ENCODE results near the gene PFDN6.
A peak's percentile ranks its signal among the peaks of the same experiment; 100 is the strongest.

PFDN6 gene

DNA sequence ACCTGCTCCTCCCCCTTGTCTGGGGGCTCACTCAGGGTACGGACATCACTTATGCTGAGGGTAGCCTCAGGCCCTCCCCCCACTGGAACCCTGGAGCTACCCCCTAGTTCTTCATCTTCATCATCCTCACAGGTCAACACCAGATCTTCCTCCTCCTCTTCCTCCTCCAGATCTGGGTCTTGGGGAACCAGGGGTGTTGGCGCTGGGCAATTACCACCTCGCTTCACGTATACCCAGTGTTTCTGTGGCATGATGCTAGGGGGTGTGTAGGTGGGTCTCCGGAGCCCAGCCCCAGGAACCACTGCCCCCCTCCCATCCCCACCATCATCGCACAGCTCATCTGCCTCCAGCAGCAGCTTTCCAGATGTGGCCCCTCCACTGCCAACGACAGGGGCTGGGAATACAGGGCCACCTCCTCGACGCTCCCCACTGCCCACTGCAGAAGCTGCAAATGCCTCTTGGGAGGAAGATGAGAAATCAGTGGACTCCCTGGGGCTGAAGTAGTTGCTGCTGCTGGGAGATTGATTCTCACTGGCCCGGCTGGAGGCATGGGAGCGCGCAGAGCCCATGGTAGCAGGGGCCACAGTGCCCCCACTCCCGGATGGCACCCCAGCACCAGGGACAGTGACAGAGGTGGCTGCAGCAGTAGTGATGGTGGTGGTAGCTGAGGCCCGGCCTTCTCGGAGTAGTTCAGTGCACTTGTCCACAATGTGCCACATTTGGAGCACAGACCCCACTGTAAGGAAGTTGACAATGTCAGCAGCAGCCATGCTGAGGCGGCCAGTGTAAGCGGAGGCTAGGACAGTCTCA lies 26.6 kb downstream of the PFDN6 start:
- no peak for DNase-seq (ENCODE audit: low read depth in 2 of 3, low spot score in 2 of 3)

DNA sequence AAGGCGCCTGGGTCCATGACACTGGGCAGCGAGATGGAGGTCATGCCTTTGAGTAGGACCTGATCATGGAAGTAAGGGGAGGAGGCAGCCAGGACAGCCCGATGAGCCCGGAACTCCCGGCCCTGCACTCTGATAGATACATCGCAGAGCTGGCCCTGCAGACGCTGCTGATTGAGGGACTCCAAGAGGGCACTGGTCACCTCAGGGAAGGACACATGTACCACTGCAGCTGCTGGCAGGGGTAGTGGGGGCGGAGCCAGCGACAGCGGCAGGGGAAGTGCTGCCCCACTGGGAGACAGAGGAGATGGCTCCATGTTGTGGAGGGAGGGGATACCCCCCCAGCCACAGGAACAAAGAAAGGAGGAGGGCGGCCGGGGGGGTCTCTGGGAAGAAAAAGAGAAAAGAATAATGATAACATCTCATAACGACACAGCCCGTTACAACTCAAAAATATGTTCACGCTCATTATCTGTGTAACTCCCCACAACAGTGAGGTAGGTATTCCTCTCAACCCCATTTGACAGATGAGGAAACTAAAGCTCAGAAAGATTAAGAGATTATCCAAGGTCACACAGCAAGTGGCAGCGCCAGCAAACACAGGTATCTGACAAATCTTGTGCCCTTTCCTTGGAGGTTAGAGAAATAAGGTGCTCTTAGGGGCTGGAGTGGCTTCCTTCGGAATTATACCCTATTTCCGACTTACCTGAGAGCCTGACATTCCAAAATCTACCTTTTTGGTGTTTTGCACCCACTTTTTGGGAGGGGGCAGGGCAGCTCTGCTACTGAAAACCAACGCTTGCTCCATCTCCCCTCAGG lies 27.4 kb downstream of the PFDN6 start:
- no peak for DNase-seq (ENCODE audit: low read depth in 2 of 3, low spot score in 2 of 3)

DNA sequence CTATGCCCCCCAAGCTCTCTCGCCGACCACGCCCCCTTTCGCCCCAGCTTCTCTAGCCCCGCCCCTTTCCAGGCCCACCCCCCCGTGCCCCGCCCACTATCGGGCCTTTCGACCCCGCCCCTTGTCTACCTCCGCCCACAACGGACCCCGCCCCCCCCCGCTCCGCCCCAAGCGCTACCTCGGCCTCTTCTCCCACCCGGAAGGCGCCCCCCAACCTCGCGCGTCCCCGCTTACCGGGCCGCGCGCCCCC lies 27.9 kb downstream of the PFDN6 start:
- DNase-seq (ENCODE audit: low read depth in 2 of 3, low spot score in 2 of 3): peak in 1 of 3 experiments; percentile 61

DNA sequence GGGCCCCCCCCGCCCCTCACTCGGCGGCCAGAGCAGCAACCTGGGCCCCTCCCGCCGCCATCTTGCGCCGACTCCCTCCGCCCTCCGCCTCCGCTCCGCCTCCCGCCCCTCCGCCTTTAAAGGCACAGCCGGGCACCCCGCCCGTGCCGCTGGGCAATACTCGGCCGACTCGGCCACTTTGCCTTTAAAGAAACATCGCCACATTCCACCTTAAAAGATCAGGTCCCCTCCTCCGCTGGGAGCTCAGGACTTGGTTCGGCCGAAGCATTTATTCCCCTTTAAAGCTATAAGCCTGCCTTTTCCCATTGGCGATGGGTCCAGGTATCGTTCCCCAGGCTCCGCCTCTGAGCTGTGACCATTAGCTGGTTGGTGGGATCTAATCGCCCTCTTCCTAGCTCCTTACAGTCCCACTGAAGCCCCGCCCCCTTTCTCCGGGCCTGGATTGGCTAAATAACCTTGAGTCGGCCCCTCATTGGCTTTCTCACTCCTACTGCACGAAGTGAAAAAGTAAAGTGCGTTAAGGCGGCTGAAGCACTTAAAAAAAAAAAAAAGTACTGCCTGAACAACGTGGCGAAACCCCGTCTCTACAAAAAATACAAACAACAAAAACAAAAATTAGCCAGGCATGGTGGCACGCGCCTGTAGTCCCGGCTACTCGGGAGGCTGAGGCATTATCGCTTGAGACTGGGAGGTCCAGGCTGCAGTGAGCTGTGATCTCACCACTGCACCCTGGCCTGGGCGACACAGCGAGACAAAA lies 28.4 kb downstream of the PFDN6 start, which contains the start of gene ZBTB22:
Gene ZBTB22, minus strand, starts transcription at position 76 of the 757 bp plus-strand sequence. CDS start 828 bp downstream, outside the sequence.
- DNase-seq (ENCODE audit: low read depth in 2 of 3, low spot score in 2 of 3): peak; percentile 82 to 90 (median 85)

DNA sequence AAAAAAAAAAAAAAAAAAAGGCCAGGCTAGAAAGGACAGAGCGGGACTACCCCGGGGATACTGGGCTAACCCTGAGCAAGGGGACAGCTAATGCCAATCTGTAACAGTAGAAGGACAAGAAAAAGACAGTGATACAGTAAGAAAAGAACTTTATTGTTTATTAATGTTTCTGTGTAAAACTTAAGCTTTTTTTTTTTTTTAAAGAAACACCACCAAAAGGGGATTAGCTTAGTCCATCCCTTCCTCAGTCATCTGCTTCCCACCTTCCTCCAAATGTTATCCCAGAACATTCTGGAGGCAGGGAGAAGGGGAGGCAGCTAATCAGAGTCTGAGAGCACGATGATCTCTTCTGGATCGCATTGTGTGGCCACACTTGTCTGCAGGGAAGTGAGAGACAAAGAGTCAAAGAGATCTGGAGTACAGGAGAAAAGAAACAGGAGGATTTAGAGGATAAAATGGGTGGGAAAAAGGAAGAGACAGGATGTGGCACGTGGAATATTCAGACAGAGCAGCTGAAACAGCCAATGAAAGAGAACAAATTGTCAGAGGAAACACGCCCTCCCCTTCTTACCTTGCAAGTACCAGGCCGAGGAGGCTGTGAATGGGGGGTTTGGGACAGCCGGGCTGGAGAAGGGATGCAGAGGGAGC lies 29.1 kb downstream of the PFDN6 start:
- no peak for DNase-seq (ENCODE audit: low read depth in 2 of 3, low spot score in 2 of 3)

DNA sequence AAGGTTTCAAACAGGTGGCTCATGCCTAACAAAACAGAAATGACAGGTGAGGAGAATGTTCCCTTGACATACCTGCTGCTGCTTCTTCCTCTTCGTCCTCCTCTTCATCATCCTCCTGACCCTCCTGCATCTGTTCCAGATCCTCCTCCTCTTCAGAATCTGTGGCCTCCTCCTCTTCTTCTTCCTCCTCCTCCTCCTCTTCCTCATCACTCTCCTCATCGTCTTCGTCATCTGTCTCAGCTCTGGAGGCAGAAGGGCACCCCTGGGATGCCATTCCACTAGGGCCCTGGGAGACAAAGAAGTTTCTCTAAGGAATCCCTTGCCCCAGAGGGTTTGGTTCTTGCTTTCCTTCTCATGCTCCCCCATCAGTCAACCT lies 30.5 kb downstream of the PFDN6 start:
- no peak for DNase-seq (ENCODE audit: low read depth in 2 of 3, low spot score in 2 of 3)

DNA sequence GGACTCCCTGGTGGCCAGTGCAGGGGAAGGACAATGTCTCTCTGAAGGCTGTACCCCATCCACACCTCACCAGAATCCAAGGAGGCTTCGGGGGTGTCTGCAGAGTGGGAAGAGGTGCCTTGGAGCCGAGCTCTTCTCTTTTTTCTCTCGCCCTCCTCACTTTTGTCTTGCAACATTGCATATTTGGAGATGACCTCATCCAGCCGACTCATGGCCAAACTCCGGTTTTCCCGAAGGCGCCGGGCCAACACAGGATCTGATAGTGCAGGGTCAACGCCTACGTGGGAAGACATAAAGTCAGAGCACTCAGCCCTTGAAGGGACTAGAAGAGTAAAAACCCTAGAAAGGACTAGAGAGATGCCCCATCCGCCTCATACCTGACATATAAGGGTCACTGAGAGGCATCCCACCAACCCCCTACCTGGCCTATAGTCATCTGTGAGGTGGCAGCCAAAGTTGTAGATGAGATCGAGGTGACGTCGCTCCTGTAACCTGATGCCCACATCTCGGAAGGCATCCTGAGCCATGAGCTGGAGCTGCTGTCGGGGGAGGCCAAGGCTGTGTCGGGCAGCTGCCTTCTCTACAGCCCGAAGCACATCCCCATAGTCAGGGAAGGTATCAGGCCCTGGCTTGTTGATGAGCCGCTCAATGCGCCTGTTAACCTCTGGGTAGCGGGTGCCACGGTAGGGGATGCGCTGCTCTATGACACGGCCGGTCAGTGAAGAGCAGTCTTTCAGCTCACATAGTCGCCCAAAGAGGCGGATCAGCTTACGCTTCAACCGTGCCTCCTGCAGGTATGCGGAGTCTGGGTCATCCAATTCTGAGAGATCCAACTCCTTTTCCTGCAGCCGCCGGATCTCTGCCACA lies 31.1 kb downstream of the PFDN6 start:
- no peak for DNase-seq (ENCODE audit: low read depth in 2 of 3, low spot score in 2 of 3)

DNA sequence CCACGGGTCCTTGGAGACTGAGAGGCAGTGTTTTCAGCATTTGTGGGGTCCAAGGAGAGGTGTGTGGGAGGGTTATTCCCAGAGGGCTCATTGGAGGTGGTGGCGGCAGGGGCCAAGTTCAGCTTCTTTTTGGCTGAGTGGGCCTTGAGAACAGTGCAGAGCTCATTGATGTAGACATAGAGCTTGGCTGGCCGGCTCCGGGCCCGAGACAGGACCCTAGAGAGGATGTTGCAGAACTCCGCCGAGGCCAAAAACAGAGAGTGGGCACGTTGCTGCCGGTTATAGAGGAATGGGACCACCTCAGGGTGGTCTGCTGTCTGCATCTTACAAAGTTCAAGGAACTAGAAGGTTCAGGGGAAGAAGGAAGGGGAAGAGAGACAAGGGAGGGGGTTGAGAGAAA lies 31.8 kb downstream of the PFDN6 start:
- no peak for DNase-seq (ENCODE audit: low read depth in 2 of 3, low spot score in 2 of 3)

DNA sequence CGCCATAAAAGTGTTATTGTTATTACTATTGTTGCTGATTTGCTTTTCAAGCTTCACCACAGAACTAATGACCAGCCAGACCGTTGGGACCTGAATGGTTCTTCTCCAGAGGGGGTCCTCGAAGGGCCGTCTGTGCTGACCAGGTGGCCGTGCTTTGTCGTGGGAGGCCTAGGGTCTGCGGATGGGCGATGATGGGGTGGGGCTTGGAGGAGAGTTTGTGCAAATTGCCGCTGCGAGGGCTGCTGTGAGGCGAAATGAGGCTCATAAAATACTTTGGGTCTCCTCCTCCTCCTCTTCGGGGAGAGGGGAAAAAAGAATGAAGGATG lies 34.2 kb downstream of the PFDN6 start:
- DNase-seq (ENCODE audit: low read depth in 2 of 3, low spot score in 2 of 3): no peak

DNA sequence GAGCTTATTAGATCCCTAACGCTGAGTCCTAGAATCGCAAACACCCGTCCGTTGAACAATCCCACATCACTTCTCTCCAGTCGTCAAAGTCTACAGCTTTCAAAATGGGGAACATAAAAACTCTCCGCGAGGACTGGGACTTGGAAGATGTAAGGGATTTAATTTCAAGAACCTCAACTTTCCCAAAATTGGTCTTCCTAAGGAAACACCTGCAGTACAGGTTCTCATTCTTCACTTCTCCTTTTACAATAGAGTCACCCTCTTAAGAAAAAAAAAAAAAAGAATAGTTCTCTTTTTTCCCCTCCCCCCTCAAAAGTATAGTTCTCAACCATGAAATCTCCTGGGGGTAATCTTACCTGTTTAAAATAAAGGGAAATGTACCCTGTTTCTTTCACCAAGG lies 34.7 kb downstream of the PFDN6 start:
- no peak for DNase-seq (ENCODE audit: low read depth in 2 of 3, low spot score in 2 of 3)

DNA sequence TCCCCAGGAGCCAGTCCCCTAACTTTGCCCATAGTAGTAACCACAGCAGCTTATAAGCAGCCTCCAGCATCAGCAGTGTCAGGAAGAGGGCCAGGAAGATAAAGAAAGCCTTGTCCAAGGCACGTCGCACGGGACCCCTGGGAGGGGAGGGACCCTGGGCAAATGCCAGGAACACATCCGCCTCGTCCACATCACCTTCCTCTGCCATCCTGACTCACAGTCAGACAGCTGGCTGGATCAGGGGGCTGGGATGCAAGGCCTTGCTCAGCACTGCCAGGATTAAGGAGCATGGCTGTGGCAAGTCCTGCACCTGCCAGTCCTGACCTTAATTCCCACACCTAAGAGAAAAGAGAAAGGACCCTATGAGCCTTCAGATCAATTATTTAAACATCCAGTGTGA lies 39.7 kb downstream of the PFDN6 start:
- DNase-seq (ENCODE audit: low read depth in 2 of 3, low spot score in 2 of 3): no peak

DNA sequence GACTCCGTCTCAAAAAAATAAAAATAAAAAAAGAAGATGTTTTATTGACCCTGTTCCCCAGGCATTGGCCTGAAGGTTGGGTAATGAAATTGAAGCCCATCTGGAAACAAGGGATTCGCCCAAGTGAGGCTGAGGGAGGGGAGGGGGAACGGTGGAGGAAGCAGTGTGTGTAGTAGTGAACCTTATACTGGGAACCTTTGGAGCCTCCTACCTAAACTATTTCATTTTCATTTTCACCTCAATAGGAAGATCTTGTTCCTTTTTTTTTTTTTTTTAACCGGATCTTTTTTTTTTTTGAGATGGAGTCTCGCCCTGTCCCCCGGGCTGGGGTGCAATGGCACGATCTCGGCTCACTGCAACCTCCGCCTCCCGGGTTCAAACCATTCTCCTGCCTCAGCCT lies 41.3 kb downstream of the PFDN6 start:
- DNase-seq (ENCODE audit: low read depth in 2 of 3, low spot score in 2 of 3): no peak

DNA sequence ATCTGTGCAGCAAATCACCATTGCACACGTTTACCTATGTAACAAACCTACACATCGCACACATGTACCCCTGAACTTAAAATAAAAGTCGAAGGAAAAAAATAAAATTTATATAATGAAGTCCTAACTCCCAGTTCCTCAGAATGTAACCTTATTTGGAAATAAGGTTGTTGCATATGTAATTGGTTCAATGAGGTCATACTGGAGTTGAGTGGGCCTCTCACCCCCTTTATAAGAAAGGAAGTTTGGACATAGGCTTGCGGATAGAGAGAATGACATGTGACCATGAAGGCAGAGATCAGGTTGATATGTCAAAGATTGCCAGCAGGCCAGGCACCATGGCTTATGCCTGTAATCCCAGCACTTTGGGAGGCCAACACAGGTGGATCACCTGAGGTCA lies 44.3 kb downstream of the PFDN6 start:
- no peak for DNase-seq (ENCODE audit: low read depth in 2 of 3, low spot score in 2 of 3)

DNA sequence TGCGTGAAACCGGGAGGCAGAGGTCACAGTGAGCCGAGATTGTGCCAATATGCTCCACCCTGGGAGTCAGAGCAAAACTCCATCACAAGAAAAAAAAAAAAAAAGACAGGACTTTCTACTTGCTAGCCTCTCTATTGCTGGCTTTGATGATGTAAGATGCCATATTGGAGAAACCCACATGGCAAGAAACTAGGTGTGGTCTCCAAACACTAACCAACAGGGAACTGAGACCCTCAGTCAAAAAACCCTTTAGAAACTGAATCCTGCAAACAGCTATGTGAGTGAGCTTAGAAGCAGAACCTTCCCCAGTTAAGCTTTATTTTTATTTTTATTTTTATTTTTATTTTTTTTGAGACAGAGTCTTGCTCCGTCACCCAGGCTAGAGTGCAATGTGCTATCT lies 46.5 kb downstream of the PFDN6 start:
- DNase-seq (ENCODE audit: low read depth in 2 of 3, low spot score in 2 of 3): no peak

DNA sequence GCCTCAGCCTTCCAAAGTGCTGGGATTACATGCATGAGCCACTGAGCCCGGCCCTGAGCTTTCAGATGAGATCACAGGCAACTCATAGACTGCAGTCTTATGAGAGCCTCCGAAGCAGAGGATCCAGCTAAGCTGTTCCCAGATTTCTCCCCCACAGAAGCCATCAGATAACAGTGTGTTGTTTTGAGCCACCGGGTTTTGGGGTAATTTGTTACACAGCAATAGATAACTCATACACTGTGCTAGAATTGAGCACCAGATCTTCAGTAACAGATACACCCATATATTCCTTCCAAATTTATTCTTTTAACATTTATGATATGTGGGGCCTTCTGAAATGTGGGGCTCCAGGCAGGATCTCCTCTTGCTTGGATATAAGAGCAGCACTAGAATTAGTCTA lies 47.1 kb downstream of the PFDN6 start:
- DNase-seq (ENCODE audit: low read depth in 2 of 3, low spot score in 2 of 3): no peak

DNA sequence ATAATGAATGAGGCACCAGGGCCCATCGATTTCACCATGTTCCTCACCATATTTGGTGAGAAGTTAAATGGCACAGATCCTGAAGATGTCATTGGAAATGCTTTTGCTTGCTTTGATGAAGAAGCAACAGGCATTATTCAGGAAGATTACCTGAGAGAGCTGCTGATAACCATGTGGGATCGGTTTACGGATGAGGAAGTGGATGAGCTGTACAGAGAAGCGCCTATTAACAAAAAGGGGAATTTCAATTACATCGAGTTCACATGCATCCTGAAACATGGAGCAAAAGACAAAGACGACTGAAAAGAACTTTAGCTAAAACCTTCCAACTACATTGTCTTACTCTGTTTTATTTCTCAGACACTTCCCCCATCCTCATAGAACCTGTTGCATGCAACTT lies 49.8 kb downstream of the PFDN6 start:
- no peak for DNase-seq (ENCODE audit: low read depth in 2 of 3, low spot score in 2 of 3)

All from activated CD8-positive, alpha-beta memory T cell treated with anti-CD3 and anti-CD28 coated beads for 48 hours (primary cell).